HS-5 (cell line): ENCODE measurements around the gene SH2D1B.

Source experiments
- DNase-seq: peaks from one replicate; pipeline ENCODE4 v3.0.0-alpha.2; 2012; ENCODE audit warnings: low read depth

Gene SH2D1B

DNA sequence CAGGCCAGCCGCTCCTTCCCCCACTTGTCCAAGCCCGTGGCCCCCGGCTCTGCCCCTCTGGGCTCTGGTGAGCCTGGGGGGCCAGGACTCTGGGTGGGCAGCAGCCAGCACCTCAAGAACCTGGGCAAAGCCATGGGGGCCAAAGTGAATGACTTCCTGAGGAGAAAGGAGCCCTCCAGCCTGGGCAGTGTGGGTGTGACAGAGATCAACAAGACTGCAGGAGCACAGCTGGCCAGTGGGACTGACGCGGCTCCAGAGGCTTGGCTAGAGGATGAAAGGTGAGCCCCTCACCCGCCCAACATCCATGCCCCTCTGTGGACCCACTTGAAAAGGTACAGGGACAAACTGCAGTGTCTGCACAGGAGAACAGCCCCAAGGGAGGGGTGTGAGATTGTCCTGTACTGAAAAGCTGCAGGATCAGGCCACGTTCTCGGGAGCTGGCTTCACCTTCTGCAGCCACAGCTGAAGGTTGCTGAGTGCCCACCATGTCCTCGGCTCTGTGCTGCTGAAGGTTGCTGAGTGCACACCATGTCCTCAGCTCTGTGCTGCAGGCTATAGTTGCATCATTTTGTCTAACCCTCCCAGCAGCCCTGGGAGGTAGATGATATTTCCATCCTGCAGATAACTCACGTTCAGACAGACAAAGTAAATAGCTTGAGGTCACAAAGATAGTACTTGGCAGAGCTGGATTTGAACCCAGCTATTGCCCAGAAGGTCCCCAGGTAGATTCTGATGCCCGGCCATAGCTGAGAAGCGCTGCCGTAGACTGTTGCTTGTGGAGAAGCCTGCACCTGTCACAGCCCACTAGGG is 29.8 kb downstream of the SH2D1B start:
- no peak for DNase-seq

DNA sequence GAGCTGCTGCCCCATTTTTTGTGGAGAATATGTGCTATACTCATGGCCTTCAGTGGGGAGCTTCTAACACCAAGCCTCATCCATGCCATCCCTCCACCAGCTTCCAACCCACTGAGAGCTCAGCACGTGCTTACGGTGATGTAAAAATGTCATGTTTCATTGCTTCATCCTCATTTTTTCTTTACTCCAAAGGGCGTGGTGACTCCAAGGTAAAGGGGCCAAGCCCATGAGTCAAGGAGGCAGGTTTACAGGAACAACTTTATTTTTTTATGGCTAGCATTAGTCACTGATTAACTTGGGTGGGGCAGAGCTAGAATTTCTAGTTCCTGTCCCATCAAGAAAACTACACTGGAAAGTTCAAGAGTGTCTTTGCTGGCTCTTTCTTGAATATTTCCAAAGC is 30.6 kb downstream of the SH2D1B start, which contains the start of gene C1orf226:
Gene C1orf226, plus strand, starts transcription at position 346 of the 400 bp plus-strand sequence. CDS start 174 bp downstream, outside the sequence.
- no peak for DNase-seq

GRCh38 chr1:162380061-162380846 is 31.7 kb downstream of the SH2D1B start:
- DNase-seq, result no peak

DNA sequence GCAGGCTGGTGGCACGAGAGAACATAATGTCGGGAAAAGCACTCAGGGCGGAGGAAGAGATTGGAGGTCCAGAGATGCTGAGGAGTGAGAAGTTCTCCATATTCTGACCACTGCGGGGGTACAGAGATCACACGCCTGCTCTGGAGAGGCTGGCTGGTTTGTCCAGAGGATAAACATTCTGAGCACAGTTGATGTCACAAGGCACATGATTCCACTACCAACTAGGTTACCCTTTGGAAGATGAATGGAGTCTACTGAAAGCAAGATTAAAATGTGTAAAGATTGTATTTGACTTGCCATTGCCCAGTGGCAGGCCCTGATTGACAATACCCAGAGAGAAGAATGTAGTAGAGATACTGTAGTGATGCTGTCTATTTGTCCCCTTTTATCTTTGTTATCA is 35.2 kb downstream of the SH2D1B start, which contains the start of gene SPATA46:
Gene SPATA46, minus strand, starts transcription at position 164 of the 400 bp plus-strand sequence. Its CDS starts 64 bp downstream, at position 100.
- DNase-seq, result no peak

- DNase-seq, result no peak
These were observed 36.5 kb downstream of the SH2D1B start for GRCh38 chr1:162375463-162375862.

DNA sequence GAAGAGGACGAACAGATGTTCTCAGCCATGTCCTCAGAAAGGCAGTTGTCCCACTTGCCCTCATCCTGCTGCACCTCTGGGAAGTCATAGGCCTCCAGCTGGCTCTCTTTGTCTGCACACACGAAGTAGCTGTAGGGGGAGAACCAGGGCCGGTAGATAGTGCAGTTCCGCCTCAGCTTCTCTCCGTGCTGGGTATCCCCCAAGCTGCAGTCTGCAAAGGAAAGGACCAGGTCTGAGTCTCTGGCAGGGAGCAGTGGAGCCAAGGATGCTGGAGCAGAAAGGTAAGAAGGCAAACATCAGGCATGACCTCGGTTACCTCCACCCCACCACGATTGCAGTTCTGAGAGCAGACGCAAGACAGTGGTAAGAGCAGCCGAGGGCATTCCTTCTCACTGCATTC is 37.5 kb downstream of the SH2D1B start:
- no peak for DNase-seq

GRCh38 chr1:162373541-162374260 is 38.2 kb downstream of the SH2D1B start:
- DNase-seq, result peak; percentile 67

GRCh38 chr1:162373072-162373427 is 38.9 kb downstream of the SH2D1B start:
- DNase-seq, result no peak

GRCh38 chr1:162372159-162373071 is 39.5 kb downstream of the SH2D1B start:
- DNase-seq, result no peak

DNA sequence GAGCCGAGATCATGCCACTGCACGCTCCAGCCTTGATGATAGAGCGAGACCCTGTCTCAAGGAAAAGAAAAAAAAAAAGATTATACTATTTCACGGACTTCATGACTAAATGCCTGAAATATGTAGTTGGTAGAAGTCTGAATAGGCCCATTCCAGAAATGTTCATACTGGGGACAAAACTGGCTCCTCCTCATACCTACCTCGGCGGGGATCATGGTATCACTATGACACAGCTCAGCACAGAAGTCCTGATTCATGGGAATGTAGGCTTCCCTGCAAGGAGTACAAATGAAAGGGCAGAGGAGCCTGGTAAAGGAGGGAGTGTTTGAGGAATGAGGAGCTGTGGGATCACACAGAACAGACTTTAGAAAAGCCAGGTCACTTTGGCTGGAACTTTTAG is 40.3 kb downstream of the SH2D1B start:
- no peak for DNase-seq

DNA sequence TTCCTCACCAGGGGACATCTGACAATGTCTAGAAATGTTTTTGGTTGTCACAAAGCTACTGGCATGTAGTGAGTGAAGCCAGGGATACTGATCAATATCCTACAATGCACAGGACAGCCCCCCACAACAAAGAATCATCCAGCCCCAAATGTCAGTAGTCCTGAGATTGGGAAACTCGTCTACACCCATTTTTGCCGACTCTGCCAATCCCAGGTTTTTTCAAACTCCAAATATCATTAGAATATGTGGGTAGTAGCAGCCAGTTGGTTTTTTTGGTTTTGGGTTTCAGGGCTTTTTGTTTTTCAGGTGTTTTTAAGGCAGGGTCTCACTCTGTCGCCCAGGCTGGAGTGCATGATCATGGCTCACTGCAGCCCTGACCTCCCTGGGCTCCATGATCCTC is 41.2 kb downstream of the SH2D1B start:
- DNase-seq, result no peak

DNA sequence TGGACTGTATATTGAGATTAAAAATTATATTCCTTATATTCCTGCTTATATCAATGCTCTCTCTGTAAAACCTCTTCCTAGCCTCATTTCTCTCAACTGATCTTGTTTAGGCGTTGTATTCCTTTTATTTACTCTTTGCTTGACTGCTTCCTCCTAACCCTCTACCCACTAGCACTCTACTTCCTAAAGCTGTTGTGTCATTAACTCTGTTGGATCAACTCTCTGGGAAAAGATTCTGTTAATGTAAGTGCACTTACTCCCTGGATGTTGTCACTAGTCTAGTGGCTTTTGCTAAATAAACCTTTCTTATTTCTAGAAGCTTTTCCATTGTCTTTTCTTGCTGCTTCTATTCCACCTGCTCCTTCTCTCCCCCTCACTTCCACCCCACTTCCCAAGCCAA is 41.8 kb downstream of the SH2D1B start:
- no peak for DNase-seq

DNA sequence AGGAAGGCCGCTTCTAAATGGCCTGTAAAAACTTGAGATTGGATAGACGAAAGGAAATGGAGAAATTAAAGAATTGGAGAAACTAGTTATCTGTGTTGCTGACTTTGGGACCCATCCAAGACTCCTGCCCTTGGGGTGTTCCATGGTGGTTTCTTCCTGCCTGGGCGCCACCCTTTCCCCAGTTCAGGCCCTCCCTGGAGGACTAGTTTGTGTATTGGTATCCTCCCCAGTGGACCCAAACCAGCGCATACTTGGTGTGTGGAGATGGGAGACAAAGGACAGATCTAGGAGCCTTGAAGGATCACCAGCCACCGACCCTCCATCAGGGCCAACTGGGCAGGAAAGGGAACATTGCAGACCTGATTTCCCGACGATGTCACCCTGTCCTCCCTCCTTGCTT is 42.4 kb downstream of the SH2D1B start:
- no peak for DNase-seq

GRCh38 chr1:162368451-162368850 is 43.5 kb downstream of the SH2D1B start:
- no peak for DNase-seq

DNA sequence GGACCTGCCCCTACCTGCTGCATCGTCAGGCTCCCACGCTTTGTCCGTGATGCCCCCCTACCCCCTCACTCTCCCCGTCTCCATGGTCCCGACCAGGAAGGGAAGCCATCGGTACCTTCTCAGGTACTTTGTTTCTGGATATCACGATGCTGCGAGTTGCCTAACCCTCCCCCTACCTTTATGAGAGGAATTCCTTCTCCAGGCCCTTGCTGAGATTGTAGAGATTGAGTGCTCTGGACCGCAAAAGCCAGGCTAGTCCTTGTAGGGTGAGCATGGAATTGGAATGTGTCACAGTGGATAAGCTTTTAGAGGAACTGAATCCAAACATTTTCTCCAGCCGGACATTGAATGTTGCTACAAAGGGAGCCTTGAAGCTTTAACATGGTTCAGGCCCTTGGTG is 44.2 kb downstream of the SH2D1B start:
- DNase-seq, result no peak

- DNase-seq, result no peak
These were observed 44.9 kb downstream of the SH2D1B start for GRCh38 chr1:162367073-162367472.

- DNase-seq, result no peak
These were observed 45.3 kb downstream of the SH2D1B start for GRCh38 chr1:162366671-162367070.

- no peak for DNase-seq
These were observed 45.8 kb downstream of the SH2D1B start for GRCh38 chr1:162366149-162366548.

DNA sequence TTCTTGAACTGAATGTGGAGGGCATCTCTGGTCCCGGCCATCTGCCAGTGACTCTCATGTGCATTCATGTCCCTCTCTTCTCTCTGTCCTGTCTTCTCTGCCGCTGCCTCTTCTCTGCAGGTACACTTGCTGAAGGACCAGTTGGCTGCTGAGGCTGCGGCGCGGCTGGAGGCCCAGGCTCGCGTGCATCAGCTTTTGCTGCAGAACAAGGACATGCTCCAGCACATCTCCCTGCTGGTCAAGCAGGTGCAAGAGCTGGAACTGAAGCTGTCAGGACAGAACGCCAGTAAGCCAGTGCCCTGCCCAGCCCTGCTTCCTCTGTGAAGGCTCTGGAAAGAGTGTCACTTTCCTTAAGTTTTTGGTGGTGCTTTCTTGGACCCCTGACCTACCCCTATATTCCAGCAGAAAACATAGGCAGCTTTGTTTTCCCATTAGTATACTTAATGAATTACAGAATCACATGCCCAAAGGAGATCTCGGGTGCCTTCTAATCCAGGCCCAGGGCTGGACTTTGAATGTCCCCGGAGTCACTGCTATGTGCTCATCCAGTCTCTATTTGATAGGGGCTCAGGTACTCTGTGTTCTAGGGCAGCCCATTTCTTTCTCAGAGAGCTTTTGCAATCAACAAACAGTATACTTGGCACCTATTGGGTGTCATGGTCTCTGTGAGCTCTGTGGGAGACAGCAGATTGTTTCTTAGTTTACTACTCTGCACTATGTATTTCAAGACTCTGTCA is 46.5 kb downstream of the SH2D1B start:
- no peak for DNase-seq

GRCh38 chr1:162364498-162364897 is 47.4 kb downstream of the SH2D1B start:
- DNase-seq, result no peak

DNA sequence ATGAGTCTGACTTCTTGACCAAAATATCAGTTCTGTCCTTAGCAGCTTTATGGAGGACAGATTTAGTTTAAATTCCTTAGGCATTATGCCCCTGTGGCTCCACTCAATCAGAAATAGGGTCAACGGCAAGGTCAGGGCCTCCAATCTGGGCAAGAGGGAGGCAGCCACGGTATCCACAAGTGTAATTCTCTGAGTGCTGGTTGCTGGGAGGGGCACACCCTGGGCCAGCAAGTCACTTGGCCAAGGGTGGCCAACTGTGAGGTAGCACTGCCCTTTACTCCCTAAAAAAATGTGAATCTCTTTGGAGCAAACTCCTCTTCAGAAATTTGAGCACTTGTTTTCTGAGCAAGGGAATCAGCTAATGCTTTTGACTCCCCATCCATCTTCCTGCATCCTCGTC is 48.1 kb downstream of the SH2D1B start:
- DNase-seq, result no peak
